Right kidney (tissue), 1 donor: ENCODE data around the gene STON2.

ENCODE experiments used
- DNase-seq: peaks from one replicate; pipeline ENCODE4 v3.0.0-alpha.2; 2016

The STON2 gene

DNA sequence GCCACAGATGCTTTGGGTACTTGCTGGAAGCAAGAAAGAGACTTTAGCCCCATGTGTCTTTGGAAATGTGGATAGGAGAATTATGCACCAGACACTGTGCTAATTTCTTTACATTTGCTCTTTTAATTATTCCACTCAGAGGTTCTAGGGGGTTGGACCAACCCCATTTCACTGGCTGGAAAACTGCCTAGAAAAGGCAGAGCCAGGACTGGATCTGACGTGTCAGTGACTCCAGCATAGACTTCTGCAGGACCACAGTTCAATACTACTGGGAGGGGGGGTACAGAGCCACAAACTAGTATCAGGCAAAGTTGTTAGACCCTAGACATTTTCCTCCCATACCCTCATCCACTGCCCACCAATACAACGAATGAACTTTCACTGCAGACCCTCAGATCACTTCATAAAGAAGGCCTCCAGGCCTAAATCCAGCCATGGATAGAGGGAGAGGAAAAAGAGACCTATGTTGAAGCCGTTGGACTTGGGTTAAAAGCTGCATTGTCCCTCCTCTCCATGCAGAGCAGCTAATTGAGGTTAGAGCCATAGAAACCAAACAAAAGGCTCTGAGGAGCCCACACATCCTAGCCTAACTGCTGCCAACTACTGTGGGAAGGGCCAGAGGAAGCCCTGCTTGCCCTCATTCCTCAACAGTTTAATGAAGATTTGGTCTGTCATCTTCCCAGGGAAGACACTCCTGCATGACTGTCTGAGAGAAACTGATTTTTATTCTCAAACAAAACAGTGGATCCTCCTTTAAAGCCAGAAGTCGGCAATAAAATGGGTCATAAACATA, 68.7 kb downstream of the STON2 start:
- no peak for DNase-seq

DNA sequence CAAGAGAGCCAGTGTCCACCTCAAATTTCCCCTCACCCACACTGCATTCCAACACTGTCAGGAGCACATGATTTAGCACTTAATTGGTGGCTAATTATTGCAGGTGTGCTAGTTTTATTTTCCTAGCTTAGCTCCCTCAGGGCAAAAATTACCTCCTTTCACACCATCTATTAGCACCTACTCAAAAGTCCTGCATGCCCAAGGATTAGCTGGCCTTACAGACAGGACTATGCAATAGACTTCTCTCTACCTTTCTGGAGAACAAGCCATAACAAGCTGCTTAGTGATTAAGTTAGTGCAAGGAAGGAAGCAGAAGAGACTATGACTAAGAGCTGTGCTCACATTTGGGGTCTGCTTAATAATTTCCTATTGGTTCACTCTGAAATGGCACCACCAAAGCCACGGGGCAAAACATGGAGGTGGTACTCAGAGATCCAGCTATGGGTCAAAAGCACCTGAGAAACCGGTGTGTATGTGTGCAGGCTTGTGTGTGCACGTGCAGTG, 69.5 kb downstream of the STON2 start:
- no peak for DNase-seq

DNA sequence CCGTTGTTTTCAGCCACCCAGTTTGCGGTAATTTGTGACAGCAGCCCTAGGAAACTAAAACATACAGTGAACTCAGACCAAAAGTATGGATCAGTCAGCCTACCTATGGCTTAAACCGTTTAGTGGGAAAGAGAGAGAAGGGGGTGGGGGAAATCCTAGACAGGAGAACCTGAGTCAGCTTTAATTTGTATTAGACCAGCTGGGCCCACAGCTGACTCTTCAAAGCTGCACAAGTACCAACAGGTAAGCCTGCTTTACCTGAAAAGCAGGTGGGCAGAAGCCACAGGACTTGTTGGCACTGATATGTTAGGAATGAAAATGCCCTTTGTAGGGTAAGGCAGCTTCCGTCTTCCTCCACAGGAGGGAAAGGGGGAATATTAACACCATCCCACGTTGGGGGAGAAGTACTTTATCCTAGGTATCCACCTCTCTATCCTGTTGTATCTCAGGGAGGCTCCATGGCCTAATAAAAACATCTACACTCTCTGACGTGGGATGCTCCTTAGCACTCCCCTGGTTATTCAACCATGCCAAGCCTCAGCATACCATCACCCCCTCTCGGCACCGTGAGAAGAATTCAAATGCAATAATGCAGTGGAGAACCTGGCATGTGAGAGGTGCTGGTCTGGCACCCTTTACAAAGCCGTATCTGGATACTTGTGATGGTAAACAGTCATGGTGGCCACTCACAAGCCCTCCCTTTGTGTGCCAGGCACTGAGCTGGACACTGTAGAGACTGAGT, 70.3 kb downstream of the STON2 start:
- no peak for DNase-seq

DNA sequence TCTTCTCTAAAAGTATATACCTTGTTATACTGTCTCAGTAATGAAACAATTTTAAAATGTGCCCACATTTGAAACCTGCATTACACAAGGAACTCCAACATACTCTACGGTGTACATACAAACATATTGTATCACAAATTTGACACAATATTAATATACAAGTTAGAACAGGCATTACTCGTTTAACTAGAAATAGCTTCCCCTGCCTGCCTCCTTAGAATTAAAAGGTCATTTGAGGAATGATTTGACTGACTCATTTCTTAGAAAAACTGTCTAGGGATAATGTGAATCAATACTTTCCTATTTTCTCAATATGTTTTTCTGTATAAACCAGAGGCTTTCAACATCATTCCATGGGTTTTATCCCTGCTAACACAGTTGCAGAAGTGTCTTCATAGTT, 73.7 kb downstream of the STON2 start:
- DNase-seq = no peak

GRCh38 chr14:81324011-81324410, 76.1 kb downstream of the STON2 start:
- DNase-seq = peak; percentile 67

DNA sequence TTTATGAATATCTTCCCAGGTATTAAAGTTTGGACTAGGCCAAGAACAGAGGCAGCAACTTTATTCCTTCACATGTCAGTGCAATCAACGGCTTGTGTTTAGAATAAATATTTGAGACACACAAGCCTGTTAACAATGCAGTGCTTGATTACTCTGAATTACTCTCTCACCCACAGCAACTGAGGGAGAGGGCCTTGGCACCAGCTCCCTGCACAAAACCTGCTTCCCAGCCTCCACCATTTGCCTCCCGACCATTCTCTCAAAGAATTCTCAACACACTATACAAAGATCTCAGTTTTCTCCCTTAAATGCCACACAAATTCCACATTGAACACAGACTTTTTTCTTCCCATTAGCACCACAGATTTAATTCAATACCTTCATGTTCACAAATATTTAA, 77.0 kb downstream of the STON2 start:
- DNase-seq = no peak

DNA sequence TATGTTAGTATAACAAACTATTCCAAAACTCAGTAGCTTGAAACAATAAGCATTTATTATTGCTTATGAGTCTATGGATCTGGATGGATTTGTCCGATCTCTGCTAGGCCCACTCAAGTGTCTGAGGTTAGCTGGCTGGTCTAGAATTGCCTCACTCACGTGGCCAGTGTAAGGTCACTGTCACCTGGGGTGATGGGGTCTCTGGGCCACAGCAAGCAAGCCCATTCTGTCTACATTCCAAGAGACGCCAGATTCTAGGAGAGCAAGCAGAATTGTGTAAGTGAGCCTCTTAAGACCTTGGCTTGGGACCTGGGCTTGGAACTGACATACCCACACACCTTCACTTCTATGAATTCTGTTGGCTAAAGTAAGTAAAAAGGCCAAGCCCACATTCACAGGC, 80.2 kb downstream of the STON2 start:
- DNase-seq = no peak

- no peak for DNase-seq
Observed at GRCh38 chr14:81319314-81319713, 80.8 kb downstream of the STON2 start.

GRCh38 chr14:81315341-81315740, 84.8 kb downstream of the STON2 start:
- no peak for DNase-seq

- DNase-seq = no peak
Observed at GRCh38 chr14:81314443-81315175, 85.5 kb downstream of the STON2 start.

DNA sequence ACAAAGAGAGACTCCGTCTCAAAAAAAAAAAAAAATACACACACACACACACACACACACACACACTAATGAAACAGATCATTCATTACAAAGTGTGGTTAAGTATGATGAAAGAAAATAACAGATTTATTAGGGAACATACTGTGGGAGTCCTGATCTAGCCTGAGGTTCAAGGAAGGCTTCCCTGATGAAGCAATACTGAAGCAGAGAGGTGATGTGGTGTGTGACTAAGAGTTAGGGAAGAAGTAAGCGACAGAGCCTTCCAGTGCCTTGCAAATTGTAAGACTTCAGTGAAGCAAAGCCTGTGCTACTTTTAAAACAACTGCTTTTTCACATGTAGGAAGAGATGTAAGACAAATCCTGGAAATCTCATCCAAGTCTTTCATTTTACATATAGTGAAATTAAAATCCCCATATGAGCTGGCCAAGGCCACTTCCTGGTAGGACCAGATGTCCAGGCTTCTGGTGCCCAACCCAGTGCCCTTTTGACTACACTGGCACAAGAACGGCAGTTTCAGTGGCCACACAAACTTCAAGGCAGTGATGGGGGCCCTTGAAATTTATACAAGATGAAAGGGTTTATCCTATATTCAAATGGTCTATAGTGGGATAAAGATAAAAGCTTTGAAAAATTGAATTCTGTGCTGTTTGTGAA, 86.2 kb downstream of the STON2 start:
- no peak for DNase-seq

- DNase-seq = no peak
Observed at GRCh38 chr14:81313200-81313599, 86.9 kb downstream of the STON2 start.

DNA sequence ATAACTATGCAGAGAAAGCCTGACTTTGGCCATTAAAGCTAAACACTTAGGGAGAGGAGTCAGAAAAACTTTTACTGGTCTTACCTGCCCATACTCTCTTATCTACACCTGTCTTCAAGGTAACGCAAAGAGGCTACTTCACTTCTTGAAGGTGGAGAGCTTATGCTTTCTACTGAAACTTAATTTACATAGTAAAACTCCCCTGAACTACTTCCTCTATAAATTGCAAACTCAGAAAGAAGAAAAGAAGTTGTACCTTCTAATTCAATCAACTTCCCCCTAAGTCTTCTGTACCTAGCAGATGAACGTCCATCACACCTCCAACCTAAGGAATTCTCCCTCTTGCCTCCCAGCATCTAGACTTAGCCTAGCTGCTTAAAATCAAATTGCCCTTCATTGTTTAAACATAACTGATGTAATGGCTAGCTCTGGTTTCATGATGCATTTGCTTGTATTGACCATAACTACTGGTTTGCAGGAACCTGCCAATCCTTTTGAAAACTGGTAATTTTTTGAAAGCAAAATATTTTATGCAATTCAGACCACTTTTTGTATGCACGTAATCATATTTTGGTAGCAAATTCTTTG, 87.7 kb downstream of the STON2 start:
- no peak for DNase-seq

- no peak for DNase-seq
Observed at GRCh38 chr14:81311778-81312177, 88.3 kb downstream of the STON2 start.

DNA sequence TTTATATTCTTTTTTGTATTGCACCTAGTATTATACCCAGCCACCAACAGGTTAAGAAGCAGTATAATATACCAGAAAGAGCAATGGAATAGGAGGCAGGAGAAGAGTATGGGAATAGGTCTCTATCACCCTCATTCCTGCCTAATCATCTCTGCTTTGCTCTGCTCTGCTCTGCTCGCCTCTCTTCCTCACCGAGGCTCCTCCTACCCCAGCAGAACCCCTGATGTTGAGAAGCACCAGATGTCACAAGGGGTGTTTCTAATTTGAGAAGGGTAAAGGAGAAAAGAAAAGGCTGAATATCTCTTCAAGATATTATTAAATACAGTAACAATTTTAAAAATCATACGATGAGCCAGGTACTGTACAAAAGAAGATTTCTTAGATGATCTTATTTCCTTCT, 89.0 kb downstream of the STON2 start:
- no peak for DNase-seq

- DNase-seq = no peak
Observed at GRCh38 chr14:81310606-81311005, 89.5 kb downstream of the STON2 start.

DNA sequence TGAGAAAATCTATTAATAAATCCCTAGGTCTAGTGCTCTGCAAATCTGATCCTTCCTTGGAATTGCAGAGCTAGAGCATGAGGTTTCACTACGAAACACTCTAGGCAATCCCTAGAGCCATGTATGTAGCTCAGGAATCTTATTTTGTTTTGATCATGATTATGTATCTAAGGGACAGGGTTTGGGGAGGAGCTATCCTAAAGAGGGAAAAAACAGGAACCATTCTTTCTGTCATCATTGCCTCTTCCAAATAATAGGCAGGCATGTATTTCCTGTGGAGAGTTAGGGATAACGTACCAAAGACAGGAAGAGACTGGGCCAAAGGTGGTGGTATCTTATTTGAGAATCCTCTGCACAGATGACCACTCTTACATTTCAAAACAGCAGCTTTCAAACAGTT, 90.6 kb downstream of the STON2 start:
- no peak for DNase-seq

DNA sequence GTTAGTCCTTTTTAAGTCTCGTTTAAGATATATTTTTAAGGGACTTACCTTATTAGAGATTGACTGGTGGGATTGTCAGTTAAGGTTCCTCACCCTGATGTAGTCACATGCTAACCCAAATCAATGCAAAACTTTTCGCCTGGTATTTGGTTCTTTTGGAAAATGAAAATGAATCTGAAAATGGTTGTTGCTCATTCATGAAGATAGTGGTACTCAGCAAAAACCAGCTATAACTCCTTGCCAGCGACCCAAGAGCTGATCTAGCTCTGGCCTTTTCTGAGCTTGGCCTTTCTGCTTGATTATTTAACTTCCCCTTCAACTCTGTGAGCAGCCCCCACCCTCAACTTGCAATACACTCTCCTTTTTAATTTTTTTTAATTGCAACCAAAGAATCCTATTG, 94.4 kb downstream of the STON2 start:
- DNase-seq = no peak

DNA sequence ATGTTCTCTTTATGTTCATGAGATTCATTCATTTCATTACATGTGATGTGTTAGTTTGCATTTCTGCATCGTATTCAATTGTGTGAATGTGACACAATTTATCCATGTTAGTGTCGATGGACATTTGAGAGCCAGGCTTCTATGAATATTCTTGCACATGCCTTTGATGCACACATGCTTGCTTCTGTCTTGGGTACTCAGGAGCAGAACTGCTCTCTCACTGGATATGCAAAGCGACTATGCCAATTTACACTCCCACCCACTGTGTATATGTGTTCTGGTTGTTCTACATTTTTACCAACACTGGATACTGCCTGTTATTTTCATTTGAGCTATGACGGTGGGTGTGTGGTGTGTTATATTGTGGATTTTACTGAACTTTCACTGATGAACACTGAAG, 95.1 kb downstream of the STON2 start:
- no peak for DNase-seq

DNA sequence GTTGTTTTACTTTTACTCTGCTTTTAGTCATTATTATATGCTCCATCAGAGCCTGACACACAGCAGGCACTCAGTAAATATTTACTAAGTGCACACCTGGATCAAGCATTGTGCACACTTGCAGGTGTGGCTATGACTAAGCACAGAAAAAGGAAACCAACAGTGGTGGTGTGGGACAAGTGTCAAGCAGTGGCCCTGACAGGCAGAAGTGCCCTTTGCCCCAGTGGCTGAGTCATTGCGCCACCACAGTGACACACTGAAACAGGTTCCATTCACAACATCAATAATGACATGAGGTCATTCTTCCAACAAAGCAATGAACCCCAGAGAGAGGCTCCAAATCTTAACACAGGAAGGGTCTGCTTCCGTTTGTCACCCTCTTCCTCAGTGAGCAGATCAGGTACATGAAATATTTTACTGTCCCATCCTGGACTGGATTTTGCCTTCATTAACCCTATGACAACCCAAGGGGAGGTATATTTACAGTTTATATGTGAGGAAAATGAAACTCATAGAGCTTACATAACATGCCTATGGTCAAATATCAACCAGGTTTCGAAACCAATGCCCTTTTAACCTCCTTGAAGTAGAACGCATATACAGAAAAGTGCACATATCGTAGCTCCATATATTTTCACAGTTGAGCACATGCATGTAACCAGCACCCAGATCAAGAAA, 96.7 kb downstream of the STON2 start:
- no peak for DNase-seq

DNA sequence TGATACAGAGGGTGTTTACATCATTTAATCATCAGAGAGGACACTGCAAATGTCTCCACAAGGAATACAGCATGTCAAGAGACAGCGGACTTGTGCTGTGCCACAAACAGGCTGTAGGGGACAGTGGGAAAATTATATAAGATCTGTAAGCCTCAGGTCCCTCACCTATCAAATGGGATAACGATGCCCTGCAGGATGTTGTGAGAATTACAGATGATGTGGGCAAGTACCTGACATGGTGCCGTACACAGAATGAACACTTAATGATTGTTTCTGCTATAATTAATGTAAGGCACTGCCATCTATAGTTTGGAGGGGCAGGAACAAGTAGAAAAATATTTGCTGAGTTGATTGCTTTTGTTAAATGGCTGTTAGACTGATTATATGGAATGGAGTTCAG, 97.5 kb downstream of the STON2 start:
- no peak for DNase-seq

DNA sequence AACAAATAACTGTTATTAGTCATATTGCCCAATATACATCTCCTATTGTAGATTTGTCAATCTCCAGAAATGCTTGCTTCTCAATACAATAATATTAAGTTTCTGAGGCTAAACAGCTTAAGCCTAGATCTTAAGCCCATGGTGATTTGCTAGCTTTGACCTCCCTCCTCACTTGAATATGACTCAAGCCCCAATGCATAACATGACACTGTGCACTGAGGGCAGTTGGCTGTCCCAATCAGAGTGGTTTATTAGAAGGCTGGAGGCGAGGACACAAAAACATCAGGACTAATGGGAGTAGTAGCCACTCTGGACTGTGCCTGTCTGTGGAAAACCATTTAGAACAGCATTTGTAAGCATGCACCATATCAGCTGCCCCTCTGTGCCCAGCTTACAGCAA, 98.3 kb downstream of the STON2 start:
- no peak for DNase-seq
